Endometrial microvascular endothelial cells (primary cell): ENCODE data around the gene POLR2I. TPM values are rescaled to one million over a fixed set of nuclear protein-coding genes. Genes with fewer than 3 reads are reported as not detected.

Source experiments
- in situ Hi-C: cut with HindIII; loops from 2 replicates; pipeline ENCODE4 v1.10.0; 2017; ENCODE audit warnings: low sequenced_read_pairs, low pct_unique_long_range_greater_than_20kb; ENCODE audit errors: inconsistent ontology term
- total RNA-seq: library from RNA; depleted of rRNA; stranded (reverse); fragments of >200 nt; gene quantifications from one replicate; pipeline ENCODE4 v1.2.3, GENCODE V29; 2015; ENCODE audit errors: inconsistent ontology term

POLR2I gene
- 27.1 TPM for total RNA-seq

DNA sequence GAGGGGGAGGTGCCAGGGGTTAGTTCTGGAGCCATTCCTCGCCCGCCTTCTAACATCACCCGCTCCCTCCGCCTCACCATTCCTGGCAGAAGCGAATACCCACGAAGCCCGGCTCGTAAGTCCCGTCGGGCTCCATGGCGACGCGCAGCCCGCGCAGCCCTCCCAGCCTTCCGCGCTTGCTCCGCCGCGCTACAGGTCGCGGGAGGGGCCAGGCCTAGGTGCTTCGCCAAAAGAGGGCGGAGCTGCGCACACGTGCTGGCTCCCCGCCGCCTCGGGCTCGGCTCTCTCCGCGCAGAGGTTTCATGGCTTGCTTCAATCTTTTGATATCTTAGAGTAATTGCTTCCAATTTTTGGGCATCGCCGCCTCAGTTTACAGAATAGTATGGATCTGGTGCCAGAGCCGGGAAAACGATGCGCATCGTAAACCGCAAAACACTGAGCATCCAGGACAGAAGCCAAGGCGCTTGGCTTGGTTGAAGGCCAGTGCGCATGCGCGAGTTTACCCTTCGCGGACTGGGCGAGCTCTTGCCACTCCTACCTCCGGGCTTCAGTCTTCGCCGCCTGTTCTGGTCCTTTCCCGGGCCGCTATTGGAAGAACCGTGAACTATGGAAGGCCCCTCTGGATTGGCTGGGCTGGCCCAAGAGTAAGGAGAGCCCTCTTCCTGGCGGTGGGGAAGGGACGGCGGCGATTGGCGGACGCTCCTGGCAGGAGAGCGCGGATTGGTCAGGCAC, at the start of gene POLR2I:
Gene POLR2I, minus strand, starts transcription at position 155 of the 732 bp plus-strand sequence. Its CDS starts 19 bp downstream, at position 136.
- in situ Hi-C loops: no loop called here

DNA sequence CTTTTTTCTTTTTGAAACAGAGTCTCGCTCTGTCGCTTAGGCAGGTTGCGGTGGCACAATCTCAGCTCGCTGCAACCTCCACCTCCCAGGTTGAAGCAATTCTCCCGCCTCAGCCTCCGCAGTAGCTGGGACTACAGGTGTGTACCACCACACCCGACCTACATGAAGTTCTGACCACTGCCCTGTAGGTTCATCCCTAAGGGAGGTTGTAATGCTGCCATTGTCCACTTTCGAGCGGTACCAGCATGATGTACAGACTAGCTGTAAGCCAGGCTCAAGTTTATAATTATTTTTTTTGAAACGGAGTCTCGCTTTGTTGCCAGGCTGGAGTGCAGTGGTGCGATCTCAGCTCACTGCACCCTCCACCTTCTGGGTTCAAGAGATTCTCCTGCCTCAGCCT, 49.1 kb upstream of the POLR2I start:
- in situ Hi-C loops: no loop called here

DNA sequence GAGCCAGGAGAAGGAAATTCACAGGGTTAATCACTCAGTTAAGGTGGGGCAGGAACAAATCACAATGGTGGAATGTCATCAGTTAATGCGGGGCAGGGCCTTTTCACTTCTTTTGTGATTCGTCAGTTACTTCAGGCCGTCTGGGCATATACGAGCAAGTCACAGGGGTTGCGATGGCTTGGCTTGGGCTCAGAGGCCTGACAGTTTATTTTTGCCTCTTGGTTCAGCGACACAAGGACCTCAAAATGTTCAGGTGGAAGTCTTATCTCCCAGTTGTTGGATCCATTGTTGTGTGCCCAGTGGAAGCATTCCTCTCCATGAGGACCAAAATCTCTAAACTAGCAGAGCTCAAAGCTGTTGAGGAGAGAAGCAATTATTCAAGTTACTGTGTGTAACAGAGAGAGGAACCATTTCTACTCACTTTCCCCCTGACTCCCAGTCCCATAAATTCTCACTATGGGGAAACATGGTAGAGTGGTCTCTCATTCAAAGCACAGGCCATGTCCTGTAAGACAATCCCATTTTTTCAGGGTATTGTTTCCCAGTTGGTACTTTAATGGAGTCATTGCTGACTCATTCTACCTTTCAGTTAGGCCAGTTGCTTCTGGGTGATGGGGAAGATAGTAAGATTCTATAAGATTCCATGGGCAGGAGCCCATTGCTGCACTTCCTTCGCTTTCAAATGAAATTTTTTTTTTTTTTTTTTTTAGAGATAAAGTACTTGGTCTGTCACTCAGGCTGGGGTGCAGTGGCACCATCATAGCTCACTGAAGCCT, 46.3 kb upstream of the POLR2I start:
- in situ Hi-C loops: no loop called here

DNA sequence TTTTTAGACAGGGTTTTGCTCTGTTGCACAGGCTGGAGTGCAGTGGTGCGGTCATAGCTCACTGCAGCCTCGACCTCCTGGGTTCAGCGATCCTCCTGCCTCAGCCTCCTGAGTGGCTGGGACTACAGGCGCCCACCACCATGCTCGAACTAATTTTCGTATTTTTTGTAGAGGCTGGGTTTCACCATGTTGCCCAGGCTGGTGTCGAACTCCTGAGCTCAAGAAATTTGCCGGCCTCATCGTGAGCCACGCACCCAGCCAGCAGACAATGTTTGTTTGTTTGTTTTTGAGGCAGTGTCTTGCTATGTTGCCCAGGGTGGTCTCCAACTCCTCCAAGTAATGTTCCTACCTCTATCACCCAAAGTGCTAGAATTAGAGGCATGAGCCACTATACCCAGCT, 38.5 kb upstream of the POLR2I start:
- in situ Hi-C loops: no loop called here

DNA sequence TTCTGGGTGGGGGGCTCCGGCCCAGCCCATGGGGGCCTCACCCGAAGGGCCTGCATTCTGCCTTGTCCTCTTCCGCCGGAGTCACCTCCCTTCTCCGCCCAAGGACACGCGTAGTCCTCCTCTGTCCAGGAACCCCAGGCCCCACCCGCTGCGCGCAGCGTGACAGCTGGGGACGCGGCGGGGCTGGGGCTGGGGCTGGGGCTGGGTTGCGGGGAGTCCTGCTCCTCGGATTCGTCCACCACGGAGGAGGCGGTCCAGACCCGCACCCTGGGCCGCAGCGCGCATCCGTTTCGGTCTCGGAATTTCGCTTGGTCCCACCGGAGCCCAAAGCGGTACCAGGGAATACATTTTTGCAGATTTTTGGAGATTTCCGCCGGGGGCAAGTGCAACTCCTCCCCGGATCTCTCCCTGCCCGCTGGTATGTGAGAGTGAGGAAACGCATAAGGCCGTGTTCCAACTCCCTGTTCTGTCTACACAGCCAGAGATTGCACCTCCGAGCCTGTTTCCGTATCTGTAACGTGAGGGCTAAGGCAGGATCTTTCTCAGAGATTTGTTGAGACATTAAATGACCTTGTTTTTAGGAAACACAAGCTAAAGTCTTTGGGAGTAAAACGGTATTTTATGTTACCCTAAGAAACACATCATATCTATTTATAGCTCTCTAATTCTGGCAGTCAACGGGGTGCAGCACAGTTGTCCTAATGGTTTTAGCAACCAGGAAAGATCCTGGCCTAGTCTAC, 37.8 kb upstream of the POLR2I start, which contains the start of gene COX7A1:
Gene COX7A1, minus strand, starts transcription at position 96 of the 740 bp plus-strand sequence. Its CDS starts 40 bp downstream, at position 56.
- in situ Hi-C loops: no loop called here

DNA sequence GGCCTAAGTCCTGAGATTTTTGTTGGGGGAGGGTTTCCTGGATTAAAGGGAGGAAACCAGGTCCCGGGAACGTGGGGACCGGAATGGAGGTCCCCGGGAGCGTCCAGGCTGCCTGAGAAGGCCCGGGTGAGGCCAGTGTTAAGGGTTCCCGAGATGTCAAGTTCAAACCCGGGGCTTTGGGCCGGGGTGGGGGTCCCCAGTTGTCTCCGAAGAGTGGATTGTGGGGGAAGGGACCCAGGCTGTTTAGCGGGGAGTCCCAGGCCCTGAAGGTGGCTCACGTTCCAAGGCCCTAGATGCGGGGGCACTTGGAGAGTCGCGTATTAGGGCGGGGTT, 37.3 kb upstream of the POLR2I start:
- in situ Hi-C loops: no loop called here

DNA sequence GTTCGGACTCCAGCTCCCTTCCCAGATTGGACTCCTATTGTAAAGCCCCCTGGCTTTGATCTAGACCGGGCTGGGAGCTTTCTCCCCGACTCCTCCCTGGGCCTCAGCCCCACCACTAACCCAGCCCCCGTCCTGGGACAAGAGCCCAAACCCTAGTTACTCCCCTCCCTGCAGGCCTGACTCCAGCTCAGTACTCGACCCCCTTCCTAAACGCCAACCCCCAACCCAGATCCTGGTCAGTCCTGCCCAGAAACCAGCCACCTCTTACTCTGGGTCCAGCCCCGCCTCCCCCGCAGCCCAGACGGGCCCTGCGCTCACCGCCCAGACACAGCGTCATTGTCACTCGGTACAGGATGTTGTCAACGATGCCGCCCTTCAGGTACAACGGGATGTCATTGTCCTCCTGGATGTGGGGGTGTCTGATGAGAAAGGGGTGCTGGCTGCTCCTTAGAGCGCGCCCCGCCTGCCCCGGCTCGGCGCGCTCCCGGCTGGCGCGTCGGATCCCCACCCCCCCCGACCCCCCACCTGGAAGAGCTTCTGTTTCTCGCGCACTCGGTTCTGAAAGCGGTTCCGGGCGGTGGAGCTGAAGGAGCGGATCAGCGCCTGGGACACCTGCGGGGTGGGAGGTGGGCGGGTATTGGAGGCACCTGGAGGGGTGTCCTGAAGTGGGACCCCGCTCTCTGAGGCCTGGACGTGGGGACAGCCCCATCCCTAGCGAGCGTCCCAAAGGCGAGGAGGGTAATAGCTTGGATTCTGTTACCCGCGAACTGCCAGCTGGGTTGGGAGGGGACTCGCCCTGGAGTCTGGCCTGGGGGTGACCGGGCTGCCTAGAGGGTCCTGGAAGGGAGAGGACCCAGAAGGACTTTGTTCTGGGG, 36.7 kb upstream of the POLR2I start:
- in situ Hi-C loops: no loop called here

DNA sequence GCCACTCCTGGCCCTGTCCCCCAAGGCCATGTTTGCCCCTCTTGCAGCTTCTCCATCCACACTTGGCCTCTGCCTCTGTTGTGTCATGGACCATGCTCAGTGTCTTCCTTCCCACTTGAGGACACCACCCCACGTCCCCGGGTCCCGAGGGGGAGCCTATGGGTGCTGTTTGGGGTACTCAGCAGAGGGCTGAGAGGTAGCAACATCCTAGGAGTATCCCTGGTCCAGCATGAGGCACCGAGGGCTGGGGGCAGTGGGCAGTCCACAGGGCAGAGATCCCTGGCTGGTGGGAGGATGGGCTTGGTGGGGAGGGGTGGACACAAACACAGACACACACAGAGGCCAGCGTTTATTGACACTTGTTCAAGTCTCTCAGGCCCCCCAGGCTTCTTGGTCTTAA, 35.9 kb upstream of the POLR2I start:
- in situ Hi-C loops: no loop called here

DNA sequence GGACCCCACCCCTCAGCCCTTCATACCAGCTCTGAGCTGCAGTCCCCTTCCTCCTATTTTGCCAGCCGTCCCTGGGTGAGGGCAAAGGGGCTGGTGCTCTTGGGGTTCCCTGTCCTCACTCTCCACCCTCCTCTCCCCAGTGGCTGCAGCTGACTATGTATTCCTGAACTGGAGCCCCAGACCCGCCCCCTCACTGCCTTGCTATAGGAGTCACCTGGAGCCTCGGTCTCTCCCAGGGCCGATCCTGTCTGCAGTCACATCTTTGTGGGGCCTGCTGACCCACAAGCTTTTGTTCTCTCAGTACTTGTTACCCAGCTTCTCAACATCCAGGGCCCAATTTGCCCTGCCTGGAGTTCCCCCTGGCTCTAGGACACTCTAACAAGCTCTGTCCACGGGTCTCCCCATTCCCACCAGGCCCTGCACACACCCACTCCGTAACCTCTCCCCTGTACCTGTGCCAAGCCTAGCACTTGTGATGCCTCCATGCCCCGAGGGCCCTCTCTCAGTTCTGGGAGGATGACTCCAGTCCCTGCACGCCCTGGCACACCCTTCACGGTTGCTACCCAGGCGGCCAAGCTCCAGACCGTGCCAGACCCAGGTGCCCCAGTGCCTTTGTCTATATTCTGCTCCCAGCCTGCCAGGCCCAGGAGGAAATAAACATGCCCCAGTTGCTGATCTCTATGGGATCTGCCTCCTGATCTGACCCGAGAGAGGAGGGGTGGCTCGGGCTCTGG, 35.2 kb upstream of the POLR2I start:
- in situ Hi-C loops: no loop called here

DNA sequence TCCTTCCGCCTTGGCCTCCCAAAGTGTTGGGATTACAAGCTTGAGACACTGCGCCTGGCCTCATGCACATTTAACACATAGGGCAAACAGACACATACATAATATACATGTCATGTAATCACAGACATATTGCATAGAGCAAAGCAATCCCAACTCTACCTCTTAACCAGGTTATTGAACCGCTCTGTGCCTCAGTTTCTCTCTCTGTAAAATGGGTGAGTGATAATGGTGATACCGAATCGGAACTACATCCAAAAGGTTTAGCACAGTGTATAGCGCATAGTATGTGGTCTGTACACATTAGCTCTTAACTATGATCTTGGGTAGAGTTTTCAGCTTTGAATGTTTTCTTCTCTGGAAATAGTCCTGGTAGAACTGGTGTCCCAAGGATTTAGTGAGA, 29.9 kb upstream of the POLR2I start:
- in situ Hi-C loops: no loop called here

DNA sequence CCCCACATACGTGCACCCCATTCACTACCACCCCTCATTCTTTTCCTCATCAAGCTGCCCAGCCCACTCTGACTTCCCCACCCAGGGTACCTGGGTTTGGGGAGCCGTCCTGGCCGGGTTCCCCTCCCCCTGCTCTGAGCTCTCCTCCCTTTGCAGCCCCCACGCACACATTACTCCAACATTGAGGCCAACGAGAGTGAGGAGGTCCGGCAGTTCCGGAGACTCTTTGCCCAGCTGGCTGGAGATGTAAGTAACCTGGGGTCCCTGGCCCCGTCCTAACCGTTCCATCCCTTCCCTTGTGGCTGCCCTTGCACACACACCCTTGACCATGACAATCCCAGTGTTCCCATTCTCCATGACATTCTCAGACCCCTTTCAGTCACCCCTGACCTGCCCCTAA, 27.8 kb upstream of the POLR2I start:
- in situ Hi-C loops: no loop called here

DNA sequence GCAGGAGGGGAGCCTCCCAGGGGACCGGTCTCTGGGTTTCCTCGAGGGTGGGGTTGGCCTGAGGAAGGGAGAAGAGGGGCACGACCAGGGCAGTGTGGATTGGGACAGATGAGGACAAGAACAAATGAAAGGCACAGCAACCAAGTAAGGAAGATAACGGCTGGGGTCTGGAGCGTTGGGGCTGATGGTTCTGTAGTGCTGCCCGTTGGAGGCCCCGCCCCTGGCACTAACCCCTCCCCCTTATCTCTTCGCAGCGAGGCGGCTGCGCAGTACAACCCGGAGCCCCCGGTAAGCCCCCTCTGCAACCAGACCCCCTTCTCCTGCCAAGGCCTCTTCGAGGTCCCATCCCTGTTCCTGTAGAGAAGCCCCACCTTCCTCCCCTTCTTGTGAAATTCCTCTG, 27.4 kb upstream of the POLR2I start:
- in situ Hi-C loops: no loop called here

DNA sequence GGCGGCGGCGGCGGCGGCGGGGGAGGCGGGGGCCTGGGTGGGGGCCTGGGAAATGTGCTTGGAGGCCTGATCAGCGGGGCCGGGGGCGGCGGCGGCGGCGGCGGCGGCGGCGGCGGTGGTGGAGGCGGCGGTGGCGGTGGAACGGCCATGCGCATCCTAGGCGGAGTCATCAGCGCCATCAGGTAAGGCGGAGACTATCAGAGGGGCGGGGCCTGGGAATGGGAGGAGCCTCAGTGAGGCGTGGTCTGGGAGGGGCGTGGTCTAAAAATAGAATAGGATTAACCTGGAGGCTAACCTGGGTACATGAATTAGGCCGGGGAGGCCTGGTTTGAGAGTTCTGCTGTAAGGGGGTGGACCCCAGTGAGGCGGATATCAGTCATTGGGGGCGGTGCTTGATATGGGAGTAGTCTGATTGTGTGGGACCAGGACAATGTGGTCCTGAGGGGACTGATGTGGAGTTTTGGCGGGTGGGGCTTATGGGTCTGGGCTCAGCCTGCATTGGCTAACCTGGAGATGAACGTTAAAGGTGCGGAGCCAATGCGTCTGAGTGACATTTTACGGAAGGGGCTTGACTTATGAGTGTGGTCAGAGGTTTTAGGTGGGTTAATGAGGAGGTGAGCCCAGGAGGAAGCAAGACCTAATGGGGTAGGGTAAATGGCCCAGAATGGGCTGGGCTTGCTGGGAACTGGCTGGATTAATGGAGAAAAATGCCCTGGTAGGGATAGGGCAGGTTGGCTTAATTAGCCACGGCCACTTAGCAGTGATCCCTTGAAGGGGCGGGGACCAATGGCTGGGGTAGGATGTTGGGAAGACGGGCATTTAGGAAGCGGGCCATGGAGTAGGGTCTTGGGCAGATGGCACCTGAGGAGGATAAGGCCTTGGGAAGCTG, 26.6 kb upstream of the POLR2I start:
- in situ Hi-C loops: no loop called here

DNA sequence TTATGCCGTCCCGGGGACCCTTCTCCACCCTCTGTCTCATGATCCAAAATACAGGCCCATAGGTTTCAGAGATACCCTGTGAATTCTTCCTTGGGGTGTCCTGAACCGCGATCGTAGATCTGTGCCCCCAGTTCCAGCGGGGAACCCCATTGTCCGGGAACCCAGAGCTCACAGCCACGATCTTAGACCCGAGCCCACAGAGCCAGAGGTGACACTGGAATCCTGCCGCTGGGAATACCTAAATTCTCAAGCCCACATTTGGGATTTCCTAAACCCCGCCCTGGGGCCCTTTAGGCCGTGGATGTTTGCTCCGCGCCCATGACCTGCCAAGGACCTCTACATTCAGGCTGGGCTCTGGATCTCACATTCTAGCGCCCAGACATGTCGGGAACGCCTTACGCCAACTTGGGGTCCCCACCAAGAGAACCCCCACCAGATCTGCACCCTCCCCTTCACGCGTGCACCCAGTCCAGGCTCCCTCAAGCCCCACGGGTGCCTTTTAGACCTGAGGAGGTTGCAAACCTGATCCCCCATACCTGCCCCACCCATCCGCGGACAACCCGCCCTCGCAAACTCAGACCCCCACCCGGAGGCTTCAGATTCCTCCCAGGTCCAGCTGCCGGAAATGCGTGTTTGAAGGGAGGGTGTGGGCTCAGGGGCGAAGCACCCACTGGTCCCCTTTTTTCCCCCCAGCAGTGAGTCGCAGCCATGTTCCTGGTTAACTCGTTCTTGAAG, 25.8 kb upstream of the POLR2I start:
- in situ Hi-C loops: no loop called here

DNA sequence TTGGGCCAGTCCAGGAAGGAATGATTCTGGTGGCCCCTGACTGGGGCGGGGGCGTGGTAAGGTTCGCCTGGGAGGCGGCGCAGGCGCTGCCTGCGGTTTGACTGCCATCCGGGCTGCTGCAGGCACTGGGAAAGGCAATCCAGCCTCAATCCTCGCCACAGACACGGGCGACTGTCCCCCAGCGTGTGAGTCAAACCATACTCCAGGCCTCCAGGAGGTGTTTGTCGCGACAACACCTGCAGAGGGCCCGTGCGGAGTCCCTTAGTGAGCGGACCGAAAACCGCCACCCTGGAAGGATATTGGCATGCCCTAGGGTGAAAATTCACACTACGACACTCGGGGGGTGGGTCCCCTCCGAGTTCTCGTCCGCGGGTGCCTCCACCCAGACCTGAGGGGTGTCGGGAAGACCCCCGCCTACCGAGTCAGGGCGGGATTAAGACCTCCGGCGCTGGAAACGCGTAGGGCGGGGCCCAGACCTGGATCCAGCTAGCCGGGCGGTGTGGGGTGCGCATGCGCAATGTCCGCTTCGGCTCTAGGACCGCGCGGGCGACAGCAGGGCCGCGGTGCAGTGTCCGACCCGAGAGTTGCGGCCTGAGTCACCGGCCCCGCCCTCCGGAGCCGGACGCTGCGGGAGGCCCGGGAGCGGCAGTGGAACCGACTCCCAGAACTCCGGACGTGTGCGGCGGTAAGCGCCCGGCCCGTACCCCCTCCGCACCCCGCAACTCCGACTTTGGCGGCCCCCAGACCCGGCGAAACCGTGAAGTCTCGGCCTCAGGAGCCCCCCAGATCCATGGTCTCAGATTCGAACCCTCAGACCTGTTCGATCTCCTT, 25.0 kb upstream of the POLR2I start, which contains the start of gene CAPNS1:
Gene CAPNS1, plus strand, starts transcription at position 594 of the 831 bp plus-strand sequence. CDS start 946 bp downstream, outside the sequence.
- in situ Hi-C loops: no loop called here

DNA sequence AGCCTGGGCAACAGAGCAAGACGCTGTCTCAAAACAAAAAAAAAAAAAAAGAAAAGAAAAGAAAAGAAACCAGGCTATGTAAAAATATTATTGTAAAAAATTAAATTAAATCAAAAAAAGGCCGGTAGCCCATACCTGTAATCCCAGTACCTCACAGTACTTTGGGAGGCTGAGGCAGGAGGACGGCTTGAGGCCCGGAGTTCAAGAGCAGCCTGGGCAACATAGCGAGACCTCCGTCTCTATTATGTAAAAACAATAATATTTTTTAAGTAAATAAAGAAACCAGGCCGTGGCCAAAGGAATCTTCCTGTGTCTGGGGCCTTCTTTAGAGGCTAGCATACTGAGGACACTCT, 24.4 kb upstream of the POLR2I start:
- in situ Hi-C loops: no loop called here
